Omental fat pad (tissue), 4 donors: Measurements from ENCODE around the gene TH. TPM values are rescaled to one million over a fixed set of nuclear protein-coding genes. Genes with fewer than 3 reads are reported as not detected.

Experiments used
- ATAC-seq: fragments of 150-250 bp; one replicate; pipeline ENCODE4 v1.9.1; 2016; ENCODE audit warnings: mild to moderate bottlenecking, moderate library complexity; ENCODE audit not compliant: low FRiP score
- DNase-seq: peaks from one replicate; pipeline ENCODE4 v3.0.0-alpha.2; 2019; ENCODE audit warnings: low spot score
- total RNA-seq, 4 donors: library from RNA; depleted of rRNA; stranded (reverse); fragments of >200 nt; gene quantifications; one replicate each; pipeline ENCODE4 v1.1.0, GENCODE V29; 2016
- TF ChIP-seq, protein P1 (sequence below), 3 donors: fragments of 450-650 bp; IDR thresholded peaks; one replicate each; pipeline ENCODE4 v1.5.1; 2016 to 2017; ENCODE audit warnings: antibody characterized with exemption in 3 of 3, mild to moderate bottlenecking in 3 of 3, moderate library complexity in 2 of 3

TH gene
- total RNA-seq, 4 donors from 2014 or later, result not detected

DNA sequence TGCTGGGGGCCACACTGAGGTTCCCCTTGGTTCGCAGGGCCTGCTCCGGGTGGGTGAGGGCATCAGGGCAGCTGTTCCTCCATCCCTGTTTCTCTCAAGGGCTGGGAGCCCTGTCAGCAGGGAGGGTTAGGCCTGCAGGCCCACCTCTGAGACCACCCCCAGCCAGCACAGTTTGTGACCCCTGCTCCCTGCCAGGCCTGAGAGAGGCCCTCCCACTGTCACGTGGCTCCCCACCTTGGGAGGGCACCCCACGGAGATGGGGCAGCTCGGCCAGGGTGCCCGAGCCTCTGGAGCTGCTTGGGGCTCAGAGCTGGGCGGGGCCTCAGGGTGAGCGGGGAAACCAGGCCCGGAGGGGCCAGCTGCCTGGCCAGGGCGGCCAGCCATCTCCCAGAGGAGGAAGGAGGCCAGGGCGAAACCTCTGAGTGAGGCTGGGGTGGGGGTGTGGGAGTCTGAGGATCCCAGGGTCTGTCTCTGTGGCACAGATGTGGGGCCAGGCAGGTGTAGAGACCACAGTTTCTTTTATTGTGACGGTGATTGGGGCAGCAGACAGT, 8.1 kb downstream of the TH start:
- ATAC-seq (no peak), DNase-seq (no peak)
- TF ChIP-seq, protein P1, sequence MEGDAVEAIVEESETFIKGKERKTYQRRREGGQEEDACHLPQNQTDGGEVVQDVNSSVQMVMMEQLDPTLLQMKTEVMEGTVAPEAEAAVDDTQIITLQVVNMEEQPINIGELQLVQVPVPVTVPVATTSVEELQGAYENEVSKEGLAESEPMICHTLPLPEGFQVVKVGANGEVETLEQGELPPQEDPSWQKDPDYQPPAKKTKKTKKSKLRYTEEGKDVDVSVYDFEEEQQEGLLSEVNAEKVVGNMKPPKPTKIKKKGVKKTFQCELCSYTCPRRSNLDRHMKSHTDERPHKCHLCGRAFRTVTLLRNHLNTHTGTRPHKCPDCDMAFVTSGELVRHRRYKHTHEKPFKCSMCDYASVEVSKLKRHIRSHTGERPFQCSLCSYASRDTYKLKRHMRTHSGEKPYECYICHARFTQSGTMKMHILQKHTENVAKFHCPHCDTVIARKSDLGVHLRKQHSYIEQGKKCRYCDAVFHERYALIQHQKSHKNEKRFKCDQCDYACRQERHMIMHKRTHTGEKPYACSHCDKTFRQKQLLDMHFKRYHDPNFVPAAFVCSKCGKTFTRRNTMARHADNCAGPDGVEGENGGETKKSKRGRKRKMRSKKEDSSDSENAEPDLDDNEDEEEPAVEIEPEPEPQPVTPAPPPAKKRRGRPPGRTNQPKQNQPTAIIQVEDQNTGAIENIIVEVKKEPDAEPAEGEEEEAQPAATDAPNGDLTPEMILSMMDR (IDR thresholded peaks at IDR 0.05), result no peak

DNA sequence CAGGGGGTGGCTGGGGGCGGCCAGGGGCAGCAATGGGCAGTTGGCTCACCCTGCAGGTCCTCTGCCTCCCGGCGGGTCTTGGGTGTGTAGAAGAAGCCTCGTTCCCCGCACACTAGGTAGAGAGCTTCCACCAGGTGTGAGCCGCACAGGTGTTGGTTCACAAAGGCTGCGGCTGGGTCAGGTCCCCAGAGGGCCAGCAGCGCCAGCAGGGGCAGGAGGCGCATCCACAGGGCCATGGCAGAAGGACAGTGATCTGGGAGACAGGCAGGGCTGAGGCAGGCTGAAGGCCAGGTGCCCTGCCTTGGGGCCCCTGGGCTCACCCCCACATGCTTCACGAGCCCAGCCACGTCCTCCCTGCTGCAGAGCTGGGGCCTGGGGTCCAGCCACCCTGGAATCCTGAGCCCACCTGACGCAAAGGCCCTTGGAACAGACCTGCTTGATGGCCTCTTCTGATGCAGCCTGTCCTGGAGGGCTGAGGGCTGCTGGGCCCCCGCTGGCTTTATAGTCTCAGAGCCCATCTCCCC, 10.8 kb downstream of the TH start, which contains the start of gene INS:
Gene INS (minus strand): TSS at position 474 of the 524 bp plus-strand sequence. CDS start 238 bp downstream, at position 236.
- no peak for DNase-seq
- no peak for ATAC-seq
- TF ChIP-seq, protein P1 (IDR thresholded peaks at IDR 0.05), result no peak

DNA sequence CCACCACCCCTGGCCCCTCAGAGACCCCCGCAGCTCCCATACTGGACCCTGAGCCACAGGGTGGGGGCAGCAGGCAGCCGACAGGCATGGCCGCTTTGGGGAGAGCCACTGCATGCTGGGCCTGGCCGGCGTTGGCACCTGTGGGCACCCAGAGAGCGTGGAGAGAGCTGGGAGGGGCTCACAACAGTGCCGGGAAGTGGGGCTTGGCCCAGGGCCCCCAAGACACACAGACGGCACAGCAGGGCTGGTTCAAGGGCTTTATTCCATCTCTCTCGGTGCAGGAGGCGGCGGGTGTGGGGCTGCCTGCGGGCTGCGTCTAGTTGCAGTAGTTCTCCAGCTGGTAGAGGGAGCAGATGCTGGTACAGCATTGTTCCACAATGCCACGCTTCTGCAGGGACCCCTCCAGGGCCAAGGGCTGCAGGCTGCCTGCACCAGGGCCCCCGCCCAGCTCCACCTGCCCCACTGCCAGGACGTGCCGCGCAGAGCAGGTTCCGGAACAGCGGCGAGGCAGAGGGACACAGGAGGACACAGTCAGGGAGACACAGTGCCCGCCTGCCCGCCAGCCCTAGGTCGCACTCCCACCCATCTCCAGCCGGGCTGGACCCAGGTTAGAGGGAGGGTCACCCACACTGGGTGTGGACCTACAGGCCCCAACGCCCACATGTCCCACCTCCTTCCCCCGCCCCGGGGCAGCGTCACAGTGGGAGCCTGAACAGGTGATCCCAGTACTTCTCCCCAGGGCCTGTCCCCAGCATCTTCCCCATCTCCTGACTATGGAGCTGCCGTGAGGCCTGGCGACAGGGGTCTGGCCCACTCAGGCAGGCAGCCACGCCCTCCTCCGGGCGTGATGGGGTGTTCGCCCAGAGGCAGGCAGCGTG, 11.8 kb downstream of the TH start:
- TF ChIP-seq, protein P1 (IDR thresholded peaks at IDR 0.05), result no peak
- no peak for DNase-seq
- no peak for ATAC-seq

DNA sequence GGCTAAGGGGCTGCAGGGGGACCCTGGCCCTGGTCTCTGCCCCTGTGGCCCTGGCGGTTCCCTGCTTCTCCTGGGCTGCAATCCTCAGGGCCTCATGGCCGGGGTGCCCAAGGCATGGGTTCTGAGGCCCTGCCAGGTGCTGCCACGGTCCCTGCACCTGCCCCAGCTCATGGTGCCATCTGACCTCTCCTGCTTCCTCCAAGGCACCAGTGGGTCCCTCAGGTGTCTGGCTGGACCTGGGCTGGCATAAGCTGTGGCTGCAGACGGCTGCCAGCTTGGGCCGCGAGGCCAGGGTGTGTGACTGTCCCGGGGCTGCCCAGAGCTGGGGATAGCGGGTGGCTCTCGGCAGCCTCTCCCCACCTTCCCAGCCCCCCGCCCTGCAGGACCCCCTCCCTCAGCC, 12.6 kb downstream of the TH start:
- no peak for ATAC-seq
- TF ChIP-seq, protein P1 (IDR thresholded peaks at IDR 0.05), result no peak
- no peak for DNase-seq

DNA sequence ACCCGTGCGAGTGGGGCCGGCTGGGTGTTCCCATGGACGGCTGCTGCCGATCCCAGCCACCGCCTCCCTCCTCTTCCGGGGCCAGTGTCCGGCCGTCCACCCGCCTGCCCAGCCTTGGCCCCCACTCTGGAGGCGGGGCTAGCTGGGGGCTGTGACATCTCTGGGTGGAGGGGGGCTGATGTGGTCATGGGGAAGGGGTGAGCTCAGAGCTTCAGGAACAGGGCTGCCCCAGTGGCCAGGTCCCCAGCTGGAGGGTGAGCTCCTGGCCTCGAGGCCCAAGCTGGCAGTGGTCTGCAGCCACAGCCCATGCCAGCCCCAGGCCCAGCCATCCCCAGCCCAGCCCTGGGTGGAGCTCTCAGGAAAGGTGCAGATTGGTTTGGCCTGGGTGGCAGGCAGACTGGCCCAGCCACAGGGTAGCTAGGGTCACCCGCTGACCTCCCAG, 13.3 kb downstream of the TH start:
- ATAC-seq, result no peak
- TF ChIP-seq, protein P1 (IDR thresholded peaks at IDR 0.05), result no peak
- no peak for DNase-seq

DNA sequence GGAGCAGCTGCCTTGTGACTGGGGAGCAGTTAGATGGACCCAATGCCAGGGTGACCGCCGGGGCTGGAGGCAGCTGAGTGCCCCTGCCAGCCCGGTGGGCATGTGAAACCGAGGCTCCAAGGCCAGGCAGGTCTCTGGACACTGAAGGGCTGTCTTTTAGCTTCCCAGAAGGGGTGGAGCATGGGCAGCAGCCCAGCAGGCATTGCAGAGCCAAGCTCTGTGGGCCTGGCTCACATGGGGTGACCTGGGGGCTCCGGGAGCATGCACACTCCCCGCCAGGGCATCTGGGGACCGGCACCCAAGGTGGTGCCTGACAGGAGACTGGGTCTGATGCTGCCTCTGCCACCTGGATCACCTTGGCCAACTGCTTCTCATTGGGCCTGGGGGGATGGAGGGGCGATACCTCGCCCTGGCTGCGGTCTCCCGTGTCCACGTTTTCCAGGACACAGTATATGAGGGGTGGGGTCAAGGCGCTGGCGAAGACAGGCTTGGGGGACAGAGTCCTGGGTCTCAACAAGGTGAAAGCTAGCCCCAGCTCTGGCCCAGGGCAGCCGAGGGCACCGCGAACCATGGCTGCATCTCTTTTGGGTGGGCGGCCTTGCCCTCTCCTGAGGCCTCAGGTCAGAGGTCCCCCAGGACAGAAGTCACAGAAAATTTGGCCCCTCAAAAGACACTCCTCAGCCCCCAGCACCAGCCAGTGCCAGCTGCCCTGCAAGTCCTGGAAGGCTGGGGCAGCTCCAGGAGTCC, 14.1 kb downstream of the TH start:
- ATAC-seq, result no peak

More for the DNA sequence above, 14.1 kb downstream of the TH start:
- no peak for DNase-seq
- TF ChIP-seq, protein P1 (IDR thresholded peaks at IDR 0.05), result no peak
